MM.1S (cell line): ENCODE measurements around the gene SIPA1.

Experiments
- EZH2phosphoT487 ChIP-seq: fragments of 300-600 bp; sonication (generic); IDR thresholded peaks from 2 replicates; pipeline ENCODE4 v1.6.1; 2018; ENCODE audit warnings: antibody characterized with exemption, low read length
- TF ChIP-seq, protein P1 (sequence below): fragments of 300-600 bp; sonication (generic); IDR thresholded peaks from 2 replicates; pipeline ENCODE4 v1.5.1; 2016; ENCODE audit warnings: antibody characterized with exemption, low read length, mixed read lengths

DNA sequence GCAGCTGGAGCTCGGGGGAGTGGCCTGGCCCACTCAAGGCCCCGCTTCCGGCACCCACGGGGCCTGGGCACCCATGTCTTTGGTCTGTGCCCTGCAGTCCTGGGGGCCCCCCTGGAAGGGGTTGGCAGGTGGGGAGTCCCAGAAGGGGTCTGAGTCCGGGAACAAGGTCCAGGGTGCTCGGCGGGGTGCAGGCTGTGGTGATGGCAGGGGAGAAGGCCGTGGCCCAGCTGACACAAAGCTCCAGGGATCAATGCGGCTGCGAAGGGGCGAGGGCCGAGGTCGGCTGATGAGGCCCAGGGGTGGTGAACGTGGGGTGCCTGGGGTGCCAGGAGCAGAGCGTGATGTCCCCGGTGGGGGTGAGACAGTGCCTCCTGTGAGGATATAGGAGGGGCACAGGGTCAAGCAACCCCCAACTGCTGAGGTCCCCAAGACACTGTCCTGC lies 39.6 kb upstream of the SIPA1 start:
- TF ChIP-seq, protein P1, sequence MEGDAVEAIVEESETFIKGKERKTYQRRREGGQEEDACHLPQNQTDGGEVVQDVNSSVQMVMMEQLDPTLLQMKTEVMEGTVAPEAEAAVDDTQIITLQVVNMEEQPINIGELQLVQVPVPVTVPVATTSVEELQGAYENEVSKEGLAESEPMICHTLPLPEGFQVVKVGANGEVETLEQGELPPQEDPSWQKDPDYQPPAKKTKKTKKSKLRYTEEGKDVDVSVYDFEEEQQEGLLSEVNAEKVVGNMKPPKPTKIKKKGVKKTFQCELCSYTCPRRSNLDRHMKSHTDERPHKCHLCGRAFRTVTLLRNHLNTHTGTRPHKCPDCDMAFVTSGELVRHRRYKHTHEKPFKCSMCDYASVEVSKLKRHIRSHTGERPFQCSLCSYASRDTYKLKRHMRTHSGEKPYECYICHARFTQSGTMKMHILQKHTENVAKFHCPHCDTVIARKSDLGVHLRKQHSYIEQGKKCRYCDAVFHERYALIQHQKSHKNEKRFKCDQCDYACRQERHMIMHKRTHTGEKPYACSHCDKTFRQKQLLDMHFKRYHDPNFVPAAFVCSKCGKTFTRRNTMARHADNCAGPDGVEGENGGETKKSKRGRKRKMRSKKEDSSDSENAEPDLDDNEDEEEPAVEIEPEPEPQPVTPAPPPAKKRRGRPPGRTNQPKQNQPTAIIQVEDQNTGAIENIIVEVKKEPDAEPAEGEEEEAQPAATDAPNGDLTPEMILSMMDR = no peak
- TF ChIP-seq EZH2phosphoT487 = no peak
